ENCODE data around the gene RELA. TPM values are rescaled to one million over a fixed set of nuclear protein-coding genes. Genes with fewer than 3 reads are reported as not detected.
"Not testable (repeated sequence)": the region's sequence is repeated elsewhere in the genome, so short reads cannot be mapped to it uniquely, and the experiment has no call there.

RELA gene
- total RNA-seq, 6 experiments from 2014 or later: 66.9 to 72.7 (median 69.5) TPM

- Mint-ChIP-seq H3K4me1 (ENCODE audit: low read depth) (peaks cover 13% of the 10 kb centered on the region), H3K36me3 (ENCODE audit: low read depth) (peaks cover 22% of the 10 kb centered on the region), H3K4me3 (peak overlapping the region; percentile 89), H3K27ac (peak overlapping the region; percentile 80), H3K9me3 (no peaks in the 10 kb centered on the region), H3K27me3 (ENCODE audit: insufficient read depth) (no peaks in the 10 kb centered on the region)
- no peak for DNase-seq
- TF ChIP-seq CTCF (IDR thresholded peaks at IDR 0.05): no peak
Observed at GRCh38 chr11:65661599-65662246, 993 bp downstream of the RELA start.

GRCh38 chr11:65660908-65661307 lies 1.8 kb downstream of the RELA start:
- H3K27me3 Mint-ChIP-seq (ENCODE audit: insufficient read depth); H3K9me3 Mint-ChIP-seq; DNase-seq: not testable (repeated sequence)
- Mint-ChIP-seq H3K36me3 (ENCODE audit: low read depth) (peaks cover 30% of the 10 kb centered on the region), H3K4me1 (ENCODE audit: low read depth) (peaks cover 13% of the 10 kb centered on the region), H3K27ac (peak overlapping the region; percentile 36; the same call in 1 of the 2 replicates), H3K4me3 (peak overlapping the region; percentile 89)

- Mint-ChIP-seq H3K27ac (no peak overlapping the region), H3K4me1 (ENCODE audit: low read depth) (peaks cover 13% of the 10 kb centered on the region), H3K36me3 (ENCODE audit: low read depth) (peaks cover 37% of the 10 kb centered on the region), H3K4me3 (no peak overlapping the region), H3K9me3 (no peaks in the 10 kb centered on the region), H3K27me3 (ENCODE audit: insufficient read depth) (no peaks in the 10 kb centered on the region)
- no peak for TF ChIP-seq CTCF (IDR thresholded peaks at IDR 0.05)
- no peak for DNase-seq
Observed at GRCh38 chr11:65660038-65660437, 2.7 kb downstream of the RELA start.

DNA sequence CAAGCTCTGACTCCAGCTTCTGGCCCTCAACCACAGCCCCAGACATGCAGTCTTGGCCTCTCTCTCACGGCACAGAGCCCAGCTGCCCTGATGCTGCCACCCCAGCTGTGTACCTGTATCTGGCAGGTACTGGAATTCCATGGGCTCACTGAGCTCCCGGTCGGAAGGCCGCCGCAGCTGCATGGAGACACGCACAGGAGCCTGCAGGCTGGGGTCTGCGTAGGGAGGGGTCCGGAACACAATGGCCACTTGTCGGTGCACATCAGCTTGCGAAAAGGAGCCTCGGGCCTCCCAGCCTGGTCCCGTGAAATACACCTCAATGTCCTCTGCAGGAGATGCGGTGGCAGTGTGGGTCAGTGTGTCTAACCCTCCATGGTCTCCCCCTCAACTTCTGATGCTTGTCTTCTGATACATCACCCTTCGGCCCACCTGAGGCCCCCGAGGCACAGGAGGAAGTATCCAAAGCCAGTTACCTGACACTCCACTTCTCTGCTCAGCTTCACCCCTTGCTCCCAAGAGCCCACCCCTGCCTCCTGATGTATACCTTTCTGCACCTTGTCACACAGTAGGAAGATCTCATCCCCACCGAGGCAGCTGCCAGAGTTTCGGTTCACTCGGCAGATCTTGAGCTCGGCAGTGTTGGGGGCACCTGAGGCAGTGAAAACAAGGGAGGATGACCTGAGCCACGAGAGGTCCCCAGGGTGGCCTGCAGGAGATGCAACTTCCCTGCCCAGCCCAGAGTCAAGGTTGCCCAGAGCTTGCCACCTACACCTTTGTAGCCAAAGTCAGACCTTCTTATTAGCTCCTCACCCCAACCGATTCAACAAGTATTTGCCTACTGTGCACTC lies 4.3 kb downstream of the RELA start:
- H3K9me3 Mint-ChIP-seq: no peaks in the 10 kb centered on the region
- peaks cover 41% of the 10 kb centered on the region for H3K36me3 Mint-ChIP-seq (ENCODE audit: low read depth)
- no peak for DNase-seq
- H3K27ac Mint-ChIP-seq: no peak overlapping the region
- TF ChIP-seq CTCF (IDR thresholded peaks at IDR 0.05): no peak
- peaks cover 3% of the 10 kb centered on the region for H3K27me3 Mint-ChIP-seq (ENCODE audit: insufficient read depth)
- peaks cover 13% of the 10 kb centered on the region for H3K4me1 Mint-ChIP-seq (ENCODE audit: low read depth)
- H3K4me3 Mint-ChIP-seq: no peak overlapping the region

GRCh38 chr11:65657426-65657825 lies 5.3 kb downstream of the RELA start:
- Mint-ChIP-seq H3K4me1 (ENCODE audit: low read depth) (peaks cover 20% of the 10 kb centered on the region), H3K36me3 (ENCODE audit: low read depth) (peaks cover 41% of the 10 kb centered on the region), H3K9me3 (no peaks in the 10 kb centered on the region), H3K4me3 (no peak overlapping the region), H3K27me3 (ENCODE audit: insufficient read depth) (peaks cover 7% of the 10 kb centered on the region), H3K27ac (peak overlapping the region; percentile 28; the same call in 1 of the 2 replicates)
- TF ChIP-seq CTCF (IDR thresholded peaks at IDR 0.05): no peak
- DNase-seq: no peak

All from HFFc6 (cell line).